Measurements from ENCODE around the gene SLC12A7.

Gene SLC12A7

DNA sequence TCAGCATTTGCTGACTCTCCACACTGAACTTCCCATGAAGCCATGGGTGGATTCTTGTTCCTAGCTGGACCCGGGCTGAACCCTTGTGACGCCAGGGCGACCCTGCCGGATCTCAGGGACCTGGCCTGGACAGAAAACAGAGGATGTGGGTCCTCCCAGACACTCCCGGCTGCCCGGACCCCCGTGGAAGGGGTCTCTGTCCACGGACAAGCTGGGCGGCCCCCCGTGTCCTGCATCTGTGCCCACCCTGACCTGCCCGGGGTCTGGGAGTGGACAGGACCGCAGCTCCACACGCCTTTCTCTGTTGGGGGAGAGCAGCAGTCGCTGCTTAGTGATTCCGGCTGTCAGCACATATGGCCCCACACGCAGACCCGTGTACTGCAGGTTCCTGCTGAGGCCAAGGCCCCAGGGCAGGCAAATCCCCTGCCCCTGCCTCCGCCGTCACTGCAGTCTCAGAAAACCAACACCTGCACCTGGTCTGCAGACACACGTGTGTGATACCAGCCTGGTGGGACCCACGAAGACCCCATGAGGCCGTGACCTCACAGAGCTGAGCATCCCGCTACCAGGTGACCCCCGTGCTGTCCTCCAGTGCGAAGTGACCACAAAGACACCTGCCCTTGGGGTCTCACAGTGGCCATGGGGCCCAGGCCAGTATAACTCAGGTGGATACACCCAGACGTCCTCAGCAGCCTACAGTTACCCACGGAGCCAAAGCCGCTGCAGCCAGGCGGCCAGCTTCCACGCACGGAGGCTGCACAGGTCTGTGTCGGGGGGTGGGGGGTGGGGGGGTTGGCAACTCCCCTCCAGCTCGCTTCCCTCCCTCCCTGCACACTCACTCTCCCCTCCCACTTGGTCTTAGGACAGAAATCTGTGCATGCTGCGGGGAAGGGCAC lies 52.6 kb downstream of the SLC12A7 start:
- DNase-seq = no peak

GRCh38 chr5:1058083-1058945 lies 53.5 kb downstream of the SLC12A7 start:
- DNase-seq = no peak

DNA sequence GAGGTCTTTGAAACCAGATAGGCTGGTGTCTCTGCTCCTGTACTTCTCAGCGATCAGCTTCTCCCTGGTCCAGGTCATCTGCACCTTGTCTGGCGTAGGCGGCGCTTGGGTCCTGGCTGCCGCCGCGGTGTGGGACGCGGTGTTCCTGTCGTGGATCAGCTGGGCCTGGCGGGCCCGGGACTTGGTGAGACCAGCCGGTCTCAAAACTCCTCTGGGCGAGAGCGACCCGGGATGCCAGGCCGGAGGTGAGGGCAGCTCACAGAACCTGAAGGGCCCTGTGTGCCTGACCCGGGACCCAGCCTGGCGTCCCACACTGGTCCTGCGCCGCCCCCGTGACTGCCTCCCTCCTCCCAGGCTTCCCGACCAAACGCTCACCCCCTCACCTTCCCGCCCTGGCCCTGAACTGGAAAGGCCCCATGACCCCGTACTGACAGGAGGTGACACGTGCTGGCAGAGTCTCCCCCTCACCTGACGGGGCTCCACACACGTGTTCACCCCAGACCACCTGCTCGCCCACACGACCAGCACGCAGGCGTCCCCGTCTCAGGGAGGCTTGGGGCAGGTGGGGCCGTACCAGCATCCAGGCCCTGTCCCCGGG lies 54.3 kb downstream of the SLC12A7 start:
- DNase-seq = no peak

DNA sequence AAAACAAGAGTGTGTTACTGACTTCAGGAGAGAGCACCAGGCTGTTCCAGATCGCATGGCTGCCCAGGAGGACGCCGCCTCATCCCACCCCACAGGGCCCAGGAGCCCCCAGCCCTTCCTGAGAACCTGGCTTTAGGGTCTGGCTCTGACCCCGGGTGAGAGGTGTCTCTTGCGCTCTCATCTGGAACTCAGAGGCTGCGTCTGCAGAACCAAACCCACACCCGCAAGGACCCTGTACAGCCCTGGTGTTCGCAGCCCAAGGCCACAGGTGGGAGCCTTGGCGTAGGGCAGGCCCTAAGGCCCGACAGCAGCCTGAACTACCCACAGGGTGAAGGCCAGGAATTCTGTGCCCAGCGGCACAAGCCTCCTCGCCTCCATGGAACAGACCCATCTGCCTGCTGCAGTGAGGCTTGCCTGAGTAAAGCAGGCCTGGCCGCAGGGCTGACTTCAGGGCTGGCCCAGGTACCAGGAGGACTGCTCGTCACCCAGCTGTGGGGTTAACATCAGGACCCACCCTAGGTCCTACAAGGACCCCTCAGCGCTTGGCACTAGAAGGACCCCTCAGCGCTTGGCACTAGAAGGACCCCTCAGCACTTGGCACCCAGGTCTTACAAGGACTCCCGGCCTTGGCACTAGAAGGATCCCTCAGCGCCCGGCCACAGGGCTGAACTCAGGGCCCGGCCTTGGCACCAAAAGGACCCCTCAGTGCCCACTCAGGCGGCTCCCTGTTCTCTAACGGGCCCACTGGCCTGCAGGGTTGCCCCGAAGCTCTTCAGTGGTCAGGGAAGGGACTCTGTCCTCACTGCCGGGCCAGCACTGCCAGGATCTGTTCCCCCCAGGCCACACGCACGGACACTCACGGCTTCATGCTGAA lies 55.0 kb downstream of the SLC12A7 start:
- no peak for DNase-seq

DNA sequence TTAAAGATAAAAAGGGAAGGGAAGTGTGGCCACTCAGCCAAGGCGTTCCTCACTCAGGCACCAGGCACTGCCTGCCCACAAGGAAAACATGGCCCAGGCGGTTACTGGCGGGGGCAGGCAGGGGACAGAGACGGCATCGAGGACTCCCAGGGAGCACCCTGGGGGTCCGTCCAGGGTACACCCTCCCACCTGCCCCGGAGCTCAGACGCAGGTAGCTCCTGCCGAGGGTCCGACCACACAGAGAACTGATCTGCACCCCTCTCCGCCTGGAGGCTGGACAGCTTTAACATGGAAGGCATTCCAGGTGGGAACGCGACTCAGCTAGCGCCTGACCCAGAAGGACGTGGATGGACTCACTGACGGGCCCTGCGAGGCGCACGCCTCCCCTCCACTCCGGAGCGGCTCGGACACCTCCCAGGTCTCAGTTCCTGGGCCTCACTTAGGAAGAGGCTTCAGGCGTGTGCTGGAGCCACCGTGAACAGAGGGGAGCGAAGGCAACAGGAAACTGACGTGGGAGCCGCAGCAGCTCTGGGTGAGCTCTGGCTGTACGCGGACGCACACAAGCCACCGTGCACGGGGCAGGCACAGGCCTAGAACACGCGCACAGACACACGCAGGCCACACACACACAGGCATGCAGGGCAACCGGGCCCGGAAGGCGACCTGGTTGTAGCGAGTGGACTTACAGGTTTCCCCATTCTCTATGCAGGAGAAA lies 55.8 kb downstream of the SLC12A7 start:
- no peak for DNase-seq

DNA sequence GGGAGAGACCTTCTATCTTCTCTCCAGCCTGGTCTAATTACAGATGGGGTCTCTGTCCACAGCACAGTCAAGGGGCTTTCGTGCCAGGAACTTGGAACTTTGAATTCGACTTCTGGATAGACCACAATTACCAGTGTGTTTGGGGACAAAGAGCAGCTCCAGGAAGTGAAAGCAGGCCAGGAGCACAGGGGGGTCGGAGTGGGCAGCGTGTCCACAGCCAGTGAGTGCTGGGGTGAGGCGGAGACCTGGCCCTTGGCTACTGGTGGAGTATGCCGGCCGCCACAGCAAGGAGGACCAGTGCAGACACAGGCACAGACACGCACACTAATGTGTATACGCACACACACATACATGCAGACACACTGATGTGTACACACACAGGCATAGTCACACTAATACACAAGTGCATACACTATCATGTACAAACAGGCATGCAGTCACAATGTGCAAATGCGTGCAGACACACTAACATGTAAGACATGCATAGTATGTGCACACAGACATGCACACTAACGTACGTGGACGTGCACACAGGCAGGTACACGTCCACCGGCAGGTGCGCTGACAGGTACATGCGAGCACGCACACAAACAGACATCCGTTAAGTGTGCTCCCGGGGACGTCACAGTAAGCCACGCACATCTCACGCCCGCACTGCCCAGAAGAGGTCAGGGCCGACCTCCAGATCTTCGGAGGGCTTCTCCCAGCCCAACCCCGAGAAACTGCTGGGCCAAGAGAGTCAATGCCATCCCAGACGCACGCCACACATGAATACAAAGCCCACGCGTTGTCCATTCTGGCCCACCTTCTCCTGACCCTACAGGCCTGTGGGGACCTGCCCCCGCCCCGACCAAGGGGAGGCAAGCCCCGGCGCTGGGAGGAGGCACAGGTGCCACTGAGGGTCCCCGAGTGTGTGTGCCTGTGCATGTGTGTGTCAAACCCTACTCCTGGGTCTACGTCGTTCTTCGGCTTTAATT lies 56.8 kb downstream of the SLC12A7 start:
- DNase-seq = no peak

DNA sequence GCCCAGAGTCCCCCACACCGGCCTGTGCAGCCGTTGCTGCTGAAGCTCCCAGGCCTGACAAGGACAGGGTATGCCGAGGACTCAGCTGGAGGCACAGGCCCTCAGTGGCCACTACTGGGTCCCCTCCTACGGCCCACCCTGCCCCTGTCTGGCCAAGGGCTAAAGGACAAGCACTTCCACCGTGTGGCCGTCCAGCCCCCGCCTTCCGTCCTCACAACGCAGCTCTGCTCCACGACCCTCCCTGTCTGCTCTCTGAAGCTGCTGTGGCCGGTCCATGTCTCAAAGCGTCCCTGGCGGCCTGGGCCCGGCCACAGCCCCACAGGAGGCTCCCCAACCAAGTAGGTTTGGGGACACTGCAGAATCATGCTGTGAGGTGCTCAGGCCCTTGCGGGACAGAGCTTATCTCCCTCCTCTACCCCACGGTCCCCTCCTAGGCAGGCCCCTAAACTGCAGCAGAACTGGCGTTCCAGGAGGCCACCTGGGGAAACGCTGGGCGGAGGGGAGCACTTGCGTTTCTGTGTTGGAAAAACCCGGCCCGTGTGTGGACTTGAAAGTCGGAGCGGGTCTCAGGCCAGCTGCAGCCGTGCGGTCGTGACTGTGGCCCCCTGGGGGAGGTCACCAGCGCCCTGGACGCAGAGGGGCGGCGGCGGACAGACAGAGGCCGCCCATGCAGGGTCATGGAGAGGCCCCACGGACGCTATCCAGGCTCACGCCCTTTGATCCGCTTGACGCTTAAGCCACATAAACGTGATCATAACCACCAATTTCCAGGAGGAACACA lies 57.7 kb downstream of the SLC12A7 start:
- DNase-seq = no peak

GRCh38 chr5:1053391-1054017 lies 58.4 kb downstream of the SLC12A7 start:
- DNase-seq = no peak

- DNase-seq = no peak
These were observed 59.0 kb downstream of the SLC12A7 start for GRCh38 chr5:1052641-1053390.

- DNase-seq = no peak
These were observed 59.8 kb downstream of the SLC12A7 start for GRCh38 chr5:1052076-1052475.

DNA sequence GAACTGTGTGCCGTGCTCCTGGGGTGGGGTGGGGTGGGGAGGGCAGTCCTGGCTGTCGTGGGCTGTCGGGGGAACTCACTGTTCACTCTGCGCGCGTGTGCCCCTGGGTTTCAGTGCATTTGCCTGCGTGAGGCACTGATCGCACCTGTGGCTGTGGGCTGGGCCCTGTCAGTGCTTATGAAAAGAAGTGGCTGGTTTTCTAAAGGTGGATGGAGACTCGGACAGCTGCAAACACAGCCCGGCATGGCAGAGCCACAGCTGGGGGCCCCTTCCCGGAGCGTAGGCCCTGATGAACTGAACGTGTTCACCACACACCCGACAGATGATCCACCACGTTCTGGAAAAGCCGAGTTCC lies 60.5 kb downstream of the SLC12A7 start:
- DNase-seq = no peak

DNA sequence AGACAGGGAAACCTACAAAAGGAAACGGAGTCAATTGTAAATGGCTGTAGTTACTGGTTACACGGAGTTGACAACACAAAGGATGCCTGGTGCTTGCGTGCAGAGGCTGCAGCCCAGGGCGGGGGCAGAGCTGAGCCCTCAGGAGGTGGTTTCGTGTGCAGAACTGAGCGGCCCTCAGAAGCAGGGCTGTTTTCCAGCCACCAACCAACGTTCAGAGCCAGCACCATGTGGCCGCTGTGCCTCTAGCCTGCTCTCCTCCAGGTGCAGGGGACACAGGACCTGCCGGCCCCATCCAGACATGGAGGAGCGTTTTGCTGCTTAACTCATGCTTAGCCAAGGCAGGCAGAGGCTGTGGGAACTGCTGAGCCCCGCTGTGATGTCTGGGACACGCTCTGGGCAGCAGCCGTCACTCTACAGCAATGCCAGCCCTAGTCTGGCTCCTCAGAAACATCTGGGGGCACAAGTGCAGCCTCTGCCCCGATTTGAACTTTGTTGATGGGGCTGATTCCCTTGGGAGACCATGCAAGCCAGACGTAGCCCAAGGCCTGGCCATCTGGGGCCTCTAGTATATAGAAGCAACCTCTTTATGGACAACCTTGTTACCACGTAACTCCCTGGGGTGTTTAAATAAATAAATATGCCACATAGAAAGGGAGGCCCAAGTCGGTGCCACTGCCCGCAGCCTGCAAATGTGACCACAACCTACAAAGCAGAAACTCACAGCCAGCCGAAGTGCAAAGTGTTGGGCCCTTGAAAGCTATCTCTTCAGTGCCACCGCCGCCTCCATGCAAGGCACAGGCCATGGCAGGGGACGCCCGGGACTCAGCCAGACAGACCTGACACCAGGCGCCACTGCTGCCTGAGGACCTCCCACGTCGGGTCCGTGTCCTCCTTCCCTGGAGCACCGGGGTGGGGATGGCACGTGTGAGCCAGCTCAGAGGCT lies 61.2 kb downstream of the SLC12A7 start:
- DNase-seq = no peak

- no peak for DNase-seq
These were observed 62.7 kb downstream of the SLC12A7 start for GRCh38 chr5:1048861-1049838.

- no peak for DNase-seq
These were observed 63.6 kb downstream of the SLC12A7 start for GRCh38 chr5:1048162-1048721.

DNA sequence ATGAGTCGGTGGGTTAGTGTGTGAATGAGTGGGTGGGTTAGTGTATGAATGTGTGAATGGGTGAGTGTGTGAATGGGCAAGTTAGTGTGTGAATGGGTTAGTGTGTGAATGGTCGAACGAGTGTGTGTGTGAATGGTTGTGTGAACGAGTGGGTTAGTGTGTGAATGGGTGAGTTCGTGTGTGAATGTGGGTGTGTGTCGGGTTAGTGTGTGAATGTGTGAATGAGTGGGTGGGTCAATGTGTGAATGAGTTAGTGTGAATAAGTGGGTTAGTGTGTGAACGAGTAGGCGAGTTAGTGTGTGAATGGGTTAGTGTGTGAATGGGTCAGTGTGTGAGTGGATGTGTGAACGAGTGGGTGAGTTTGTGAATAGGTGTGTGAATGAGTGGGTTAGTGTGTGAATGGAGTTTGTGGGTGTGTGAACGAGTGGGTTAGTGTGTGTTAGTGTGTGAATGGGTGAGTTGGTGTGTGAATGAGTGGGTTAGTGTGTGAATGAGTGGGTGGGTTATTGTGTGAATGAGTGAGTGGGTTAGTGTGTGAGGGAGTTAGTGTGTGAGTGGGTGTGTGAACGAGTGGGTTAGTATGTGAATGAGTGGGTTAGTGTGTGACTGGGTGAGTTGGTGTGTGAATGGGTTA lies 64.4 kb downstream of the SLC12A7 start:
- no peak for DNase-seq
